Stimulated activated CD8-positive, alpha-beta memory T cell treated with anti-CD3 and anti-CD28 coated beads, Interleukin-2, amount 100 ng/mL, for 1 hour (primary cell): Measurements from ENCODE around the gene CSNK1D.

Experiments used
- DNase-seq, 2 donors: peaks; one replicate each; pipeline ENCODE4 v3.0.0-alpha.2; 2020; ENCODE audit warnings: low read depth in 2 of 2

Gene CSNK1D

GRCh38 chr17:82310877-82311276, 37.4 kb upstream of the CSNK1D start:
- DNase-seq = no peak

DNA sequence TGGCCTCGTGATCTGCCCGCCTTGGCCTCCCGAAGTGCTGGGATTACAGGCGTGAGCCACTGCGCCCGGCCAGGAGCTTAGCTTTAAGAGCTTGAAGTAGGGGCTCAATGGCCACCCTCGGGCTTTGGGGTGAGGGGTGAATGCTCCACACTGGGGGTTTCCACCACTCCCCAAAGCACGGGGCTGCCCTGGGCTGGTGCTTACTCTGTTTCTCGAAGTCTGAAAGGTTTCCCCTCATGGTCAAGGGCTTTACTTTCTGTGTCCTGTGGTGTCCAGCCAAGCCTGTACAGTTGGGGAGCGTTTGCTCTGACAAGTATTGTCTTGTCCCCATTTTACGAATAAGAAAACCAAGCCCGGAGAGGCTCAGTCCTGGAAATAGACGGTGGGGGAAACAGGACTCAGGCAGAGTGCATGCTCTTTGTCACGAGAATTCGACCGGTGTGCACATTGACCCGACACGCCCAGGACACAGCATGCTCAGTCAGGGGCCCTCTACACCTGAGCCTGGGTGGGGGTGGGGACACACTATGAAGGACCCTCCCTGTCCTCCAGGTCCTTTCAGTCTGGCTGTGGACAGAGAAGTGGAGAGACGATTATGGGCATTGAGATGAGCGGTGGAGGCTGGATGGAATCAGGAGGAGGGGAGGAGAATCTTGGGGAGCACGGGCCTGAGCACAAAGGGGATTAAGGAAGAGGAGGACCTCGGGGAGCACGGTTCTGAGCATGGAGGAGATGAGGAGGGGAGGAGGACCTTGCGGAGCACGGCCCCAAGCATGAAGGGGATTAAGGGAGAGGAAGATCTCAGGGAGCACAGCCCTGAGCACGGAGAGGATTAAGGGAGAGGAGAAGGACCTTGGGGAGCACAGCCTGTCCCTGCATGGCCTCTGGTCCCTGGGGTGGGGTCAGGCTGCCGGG, 36.4 kb upstream of the CSNK1D start:
- no peak for DNase-seq

DNA sequence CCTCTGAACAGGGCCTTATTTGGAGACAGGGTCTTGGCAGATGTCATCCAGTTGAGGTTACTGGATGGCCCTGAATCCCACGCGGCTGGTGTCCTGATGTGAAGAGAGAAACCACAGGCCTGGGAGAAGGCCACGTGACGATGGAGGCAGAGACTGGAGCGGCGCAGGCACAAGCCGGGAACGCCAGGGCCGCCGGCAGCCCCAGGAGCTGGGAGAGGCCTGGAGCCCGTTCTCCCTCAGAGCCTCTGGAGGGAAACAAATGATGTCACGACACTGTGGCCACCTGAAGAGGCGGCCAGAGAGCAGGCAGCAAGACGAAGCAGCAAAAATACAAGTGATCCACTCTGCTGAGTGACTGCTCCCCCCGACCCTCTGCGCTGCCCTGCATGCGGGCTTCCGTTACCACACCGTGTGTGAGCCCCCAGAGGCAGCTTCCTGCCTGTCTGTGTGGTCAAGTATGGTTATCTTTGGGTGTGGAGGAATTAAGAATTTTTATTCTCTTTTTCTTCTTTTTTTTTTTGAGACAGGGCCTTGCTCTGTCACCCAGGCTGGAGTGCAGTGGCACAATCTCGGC, 32.3 kb upstream of the CSNK1D start:
- DNase-seq = no peak

DNA sequence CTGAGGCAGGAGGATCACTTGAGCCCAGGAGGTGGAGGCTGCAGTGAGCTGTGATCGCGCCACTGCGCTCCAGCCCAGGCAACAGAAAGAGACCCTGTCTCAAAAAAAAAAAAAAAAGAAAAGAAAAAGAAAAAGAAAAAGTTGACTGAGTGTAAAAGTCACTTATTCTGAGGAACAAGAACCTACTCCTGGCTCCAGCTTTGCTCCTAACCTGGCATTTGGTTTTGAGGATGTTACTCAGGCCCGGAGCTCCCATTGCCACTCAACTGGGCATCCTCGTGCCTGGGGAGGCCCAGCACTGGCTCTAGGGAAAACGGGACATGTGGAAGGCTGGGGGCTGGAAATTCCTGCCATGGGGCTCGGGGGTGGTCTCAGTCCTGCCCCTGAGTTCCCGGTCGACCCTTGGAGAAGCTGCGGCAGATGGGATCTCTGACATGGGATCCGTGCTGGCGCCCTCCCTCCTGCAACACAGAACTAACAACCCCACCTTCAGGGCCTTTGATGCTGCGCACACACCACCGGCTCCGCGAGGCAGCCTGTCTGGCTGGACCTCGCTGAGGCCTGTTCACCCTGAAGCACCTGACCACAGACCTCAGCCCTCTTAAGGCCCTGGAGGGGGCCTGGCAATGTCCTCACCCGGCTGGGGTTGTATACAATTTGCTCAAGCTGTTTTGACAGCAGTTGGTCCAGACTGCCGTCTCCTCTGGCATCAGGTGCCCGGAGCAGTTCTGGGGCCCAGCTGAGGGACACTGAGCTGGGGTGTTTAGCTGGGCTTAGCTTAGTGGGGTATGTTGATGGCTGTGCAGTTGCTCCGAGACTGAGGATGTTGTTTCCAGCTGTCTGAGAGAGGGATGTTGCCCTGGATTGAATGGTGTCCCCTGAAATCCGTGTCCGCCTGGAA, 31.6 kb upstream of the CSNK1D start:
- no peak for DNase-seq

GRCh38 chr17:82303944-82304808, 30.7 kb upstream of the CSNK1D start:
- no peak for DNase-seq

DNA sequence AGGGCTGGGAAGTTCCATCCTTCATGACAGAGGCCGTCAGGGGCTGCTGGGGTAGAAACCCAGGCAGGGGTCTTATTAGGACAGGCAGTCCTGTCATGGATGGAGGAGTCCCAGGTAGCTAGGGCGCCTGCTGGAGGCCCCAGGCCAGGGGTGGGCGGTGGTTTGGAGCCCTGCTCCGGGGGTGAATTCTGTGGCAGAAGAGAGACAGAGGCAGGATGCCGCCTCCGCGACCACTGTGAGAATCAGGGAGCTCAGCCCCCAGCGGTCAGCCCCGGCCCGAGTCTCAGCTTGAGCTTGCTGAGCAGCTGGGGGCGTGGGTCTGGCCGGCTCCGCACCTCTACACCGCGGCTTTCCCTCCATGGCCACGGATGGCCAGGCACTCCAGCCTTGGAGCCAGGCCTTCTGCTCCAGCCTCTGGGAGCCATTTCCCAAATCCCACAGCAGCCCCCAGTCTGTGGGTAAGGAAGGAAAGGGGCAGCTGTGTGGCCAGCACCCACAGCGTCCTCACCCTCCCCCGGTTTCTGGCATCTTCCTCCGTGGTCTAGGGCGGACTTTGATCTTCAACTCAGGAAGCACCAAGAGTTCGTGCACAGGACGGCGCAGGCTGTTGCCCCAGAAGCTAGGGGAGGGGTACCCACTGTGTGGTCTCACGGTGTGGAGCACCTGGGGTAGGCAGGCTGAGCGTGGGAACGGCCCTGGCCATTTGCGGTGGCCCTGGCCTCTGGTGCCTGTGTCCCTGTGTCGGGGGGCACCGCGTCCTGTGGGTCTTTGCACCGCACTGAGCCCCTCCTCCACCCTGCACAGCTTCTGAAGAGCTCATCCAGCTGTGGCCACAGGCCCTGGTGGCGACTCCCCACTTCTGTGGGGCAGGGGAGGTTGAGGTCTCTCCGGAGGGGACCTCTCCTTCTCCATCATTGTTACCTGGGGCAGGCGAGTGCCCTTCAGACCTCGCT, 29.8 kb upstream of the CSNK1D start:
- no peak for DNase-seq

- DNase-seq = no peak
These were observed 29.1 kb upstream of the CSNK1D start for GRCh38 chr17:82302568-82302963.

GRCh38 chr17:82301916-82302567, 28.5 kb upstream of the CSNK1D start:
- DNase-seq = no peak

- DNase-seq = no peak
These were observed 27.9 kb upstream of the CSNK1D start for GRCh38 chr17:82301300-82301915.

DNA sequence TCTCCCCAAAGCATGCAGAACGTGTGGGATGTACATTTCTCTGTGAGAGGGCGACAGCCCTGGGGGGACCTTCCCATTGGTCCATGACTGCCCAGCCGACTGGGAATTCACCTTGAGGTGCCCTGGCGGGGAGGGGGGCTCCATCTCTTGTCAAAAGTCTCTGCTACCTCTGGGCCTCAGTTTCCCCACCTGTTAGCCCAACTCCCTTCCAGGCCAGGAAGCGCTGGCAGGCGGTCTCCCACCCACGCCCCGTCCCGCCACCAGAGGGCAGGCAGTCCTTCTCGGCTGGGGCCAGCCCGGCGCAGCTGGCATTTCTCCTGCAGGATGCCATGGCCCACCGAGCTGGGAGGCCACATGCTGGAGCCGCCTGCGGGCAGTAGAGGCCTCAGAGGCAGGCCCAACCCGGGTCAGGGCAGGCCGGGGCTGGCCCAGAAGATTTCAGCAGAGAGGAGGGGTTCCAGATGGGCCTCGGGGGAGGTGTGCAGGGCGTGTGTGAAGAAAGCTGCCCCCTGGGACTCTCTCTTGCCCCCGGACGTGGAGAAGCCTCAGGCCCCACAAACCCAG, 27.3 kb upstream of the CSNK1D start:
- peak in 1 of 2 donors; percentile 55 for DNase-seq

- DNase-seq = no peak
These were observed 26.7 kb upstream of the CSNK1D start for GRCh38 chr17:82300228-82300627.

- no peak for DNase-seq
These were observed 26.0 kb upstream of the CSNK1D start for GRCh38 chr17:82299452-82299851.

DNA sequence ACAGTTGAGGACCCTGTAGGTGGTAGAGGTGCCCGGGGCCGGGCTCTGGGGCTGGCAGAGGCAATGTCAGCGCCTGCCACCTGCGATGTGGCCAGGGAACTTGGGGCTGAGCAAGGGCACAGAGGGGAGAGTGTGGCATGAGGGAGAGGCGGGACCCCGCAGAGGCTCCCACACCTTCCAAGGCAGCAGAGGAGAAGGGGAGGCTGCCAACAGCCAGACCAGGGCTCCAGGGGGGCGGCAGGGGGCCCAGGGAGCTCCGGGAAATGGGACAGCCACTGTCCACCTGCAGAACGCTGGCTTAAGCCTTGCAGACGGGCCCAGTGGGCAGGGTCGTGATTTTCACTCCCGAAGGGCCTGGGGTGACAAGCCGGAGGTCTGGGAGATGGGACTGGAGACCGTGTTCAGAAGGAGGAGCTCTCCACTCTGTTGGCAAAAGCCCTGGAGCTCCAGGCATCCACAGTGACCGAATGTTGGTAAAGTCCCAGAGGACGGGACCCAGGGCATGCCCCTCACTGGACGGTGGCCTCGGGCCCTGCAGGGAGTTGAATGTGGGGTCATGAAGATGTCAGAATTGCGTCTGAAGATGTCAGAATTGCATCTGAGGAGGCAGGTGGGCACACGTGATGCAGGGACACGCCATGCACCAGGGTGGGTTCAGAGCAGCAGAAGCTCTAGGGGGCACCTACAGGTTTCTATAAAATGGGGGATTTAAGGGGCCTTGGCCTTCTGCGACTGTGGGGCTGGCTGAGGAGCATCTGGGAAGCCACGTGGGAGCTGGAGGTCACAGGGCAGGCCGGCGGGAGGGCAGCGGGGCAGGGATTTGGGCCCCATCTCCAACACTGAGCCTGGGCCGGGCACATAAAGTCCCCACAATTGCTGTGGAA, 25.3 kb upstream of the CSNK1D start:
- DNase-seq = no peak

- peak; percentile 87 to 91 for DNase-seq
These were observed 24.4 kb upstream of the CSNK1D start for GRCh38 chr17:82297714-82298537.

DNA sequence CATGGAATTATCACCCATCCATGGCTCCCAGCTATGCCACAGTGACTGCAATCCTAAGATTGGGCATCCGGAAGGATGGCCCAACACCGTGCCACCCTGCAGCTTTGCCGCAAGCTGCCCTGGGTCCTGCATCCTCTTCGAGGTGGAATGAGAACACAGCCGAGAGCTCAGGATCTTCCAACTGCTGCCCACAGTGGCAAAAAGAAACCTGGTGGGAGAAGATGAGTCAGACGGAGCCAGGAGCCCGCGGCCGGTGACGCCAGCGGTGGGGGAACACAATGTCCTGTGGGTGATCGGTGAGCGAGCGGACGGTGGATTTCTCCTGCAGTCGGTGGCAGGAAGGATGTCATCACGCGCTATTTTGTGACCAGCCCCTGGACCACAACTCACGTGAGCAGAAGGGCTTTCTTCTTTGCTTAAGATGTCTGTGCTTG, 23.8 kb upstream of the CSNK1D start:
- DNase-seq = peak; percentile 73 to 79

GRCh38 chr17:82296511-82297279, 23.2 kb upstream of the CSNK1D start:
- no peak for DNase-seq
